HG03097 (cell line): ENCODE data around the gene CCZ1B.
"Not testable (repeated sequence)": the region's sequence is repeated elsewhere in the genome, so short reads cannot be mapped to it uniquely, and the experiment has no call there.

Experiments used
- ATAC-seq: cut with Tn5 transposase; IDR thresholded peaks from one replicate; pipeline ENCODE4 v1.9.1; 2021; ENCODE audit not compliant: unreplicated experiment, low FRiP score

The CCZ1B gene

DNA sequence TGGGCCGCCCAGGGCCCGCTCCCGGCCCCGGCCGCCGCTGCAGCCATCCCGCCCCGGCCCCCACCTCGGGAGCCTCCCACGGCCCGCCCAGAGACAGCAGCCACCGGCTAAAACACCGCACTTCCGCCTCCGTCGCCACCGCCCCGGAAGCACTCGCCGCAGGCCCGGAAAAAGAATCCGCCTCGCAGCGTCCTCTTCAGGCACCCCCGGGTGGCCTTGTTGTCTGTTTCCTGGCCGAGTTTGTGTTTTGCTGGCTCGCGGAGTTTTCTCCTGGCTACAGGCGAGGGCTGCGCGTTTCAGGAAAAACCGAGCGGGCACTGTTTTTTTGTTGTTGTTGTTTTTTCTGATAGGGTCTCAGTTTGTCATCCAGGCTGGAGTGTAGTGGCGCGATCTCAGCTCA is at the start of gene CCZ1B:
TSS of gene CCZ1B (minus strand) at position 125 of the 400 bp plus-strand sequence. CDS start at position 47, 78 bp downstream.
- peak; percentile 98 for ATAC-seq

DNA sequence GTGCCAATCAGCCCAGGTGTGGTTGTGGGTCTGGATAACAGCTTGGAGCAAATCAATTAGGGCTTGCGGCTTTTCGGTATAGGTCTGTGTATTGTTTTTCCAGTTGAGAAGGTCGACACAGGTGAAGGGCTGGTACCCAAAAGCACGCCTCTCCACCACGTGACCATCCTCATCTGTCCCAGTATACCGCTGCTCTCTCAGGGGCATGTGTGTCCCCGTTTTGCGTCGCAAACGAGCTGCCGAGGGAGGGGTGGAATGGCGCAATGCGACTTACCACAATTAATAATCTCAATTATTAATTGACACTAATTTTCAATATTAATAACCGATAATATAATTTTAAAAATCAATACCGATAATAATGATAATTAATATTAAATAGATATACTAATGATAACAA is 48.9 kb upstream of the CCZ1B start:
- not testable (repeated sequence) for ATAC-seq

GRCh38 chr7:6872246-6872945 is 46.3 kb upstream of the CCZ1B start:
- not testable (repeated sequence) for ATAC-seq

GRCh38 chr7:6871421-6872144 is 45.5 kb upstream of the CCZ1B start:
- not testable (repeated sequence) for ATAC-seq

GRCh38 chr7:6864751-6865150 is 38.7 kb upstream of the CCZ1B start:
- not testable (repeated sequence) for ATAC-seq

GRCh38 chr7:6864188-6864587 is 38.1 kb upstream of the CCZ1B start:
- not testable (repeated sequence) for ATAC-seq

DNA sequence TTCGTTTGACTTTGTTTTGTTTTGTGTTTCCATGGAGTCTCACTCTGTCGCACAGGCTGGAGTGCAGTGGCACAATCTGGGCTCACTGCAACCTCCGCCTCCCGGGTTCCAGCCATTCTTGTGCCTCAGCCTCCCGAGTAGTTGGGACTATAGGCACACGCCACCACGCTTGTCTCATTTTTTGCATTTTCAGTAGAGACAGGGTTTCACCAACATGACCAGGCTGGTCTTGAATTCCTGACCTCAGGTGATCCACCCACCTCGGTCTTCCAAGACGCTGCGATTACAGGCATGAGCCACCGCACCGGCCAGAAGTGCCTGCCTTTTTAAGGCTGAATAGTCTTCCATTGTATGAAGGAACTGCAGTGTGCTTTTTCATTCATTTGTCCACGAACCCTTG is 36.8 kb upstream of the CCZ1B start:
- ATAC-seq: not testable (repeated sequence)

- not testable (repeated sequence) for ATAC-seq
Observed at GRCh38 chr7:6857721-6858314, 31.7 kb upstream of the CCZ1B start.

DNA sequence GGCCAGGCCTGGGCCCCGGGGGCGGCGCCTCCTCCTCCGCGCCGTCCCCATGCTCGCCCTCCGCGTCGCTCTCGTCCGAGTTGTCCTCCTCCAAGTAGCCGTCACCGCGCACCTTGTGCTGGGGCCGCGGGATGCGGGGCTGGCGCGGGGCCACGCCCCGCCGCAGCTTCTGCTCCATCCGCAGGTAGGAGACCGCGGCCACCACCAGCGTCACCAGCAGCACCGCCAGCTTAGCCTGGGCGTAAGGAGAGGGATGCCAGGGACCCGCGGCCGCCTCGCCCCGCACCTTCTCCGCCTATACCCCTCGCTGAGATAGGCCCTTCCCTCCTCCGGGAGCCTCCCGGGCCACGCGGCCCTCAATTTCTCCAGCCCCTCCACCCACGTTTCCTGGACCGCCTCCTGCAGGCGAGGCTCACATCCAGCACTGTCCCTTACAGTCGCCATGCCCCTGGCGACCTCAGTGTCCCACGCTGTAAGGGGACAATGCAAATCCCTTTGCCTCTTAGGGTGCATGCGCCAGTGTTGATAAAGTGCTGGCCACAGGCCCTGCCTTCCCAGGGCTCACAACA is 29.6 kb upstream of the CCZ1B start:
- ATAC-seq: not testable (repeated sequence)

DNA sequence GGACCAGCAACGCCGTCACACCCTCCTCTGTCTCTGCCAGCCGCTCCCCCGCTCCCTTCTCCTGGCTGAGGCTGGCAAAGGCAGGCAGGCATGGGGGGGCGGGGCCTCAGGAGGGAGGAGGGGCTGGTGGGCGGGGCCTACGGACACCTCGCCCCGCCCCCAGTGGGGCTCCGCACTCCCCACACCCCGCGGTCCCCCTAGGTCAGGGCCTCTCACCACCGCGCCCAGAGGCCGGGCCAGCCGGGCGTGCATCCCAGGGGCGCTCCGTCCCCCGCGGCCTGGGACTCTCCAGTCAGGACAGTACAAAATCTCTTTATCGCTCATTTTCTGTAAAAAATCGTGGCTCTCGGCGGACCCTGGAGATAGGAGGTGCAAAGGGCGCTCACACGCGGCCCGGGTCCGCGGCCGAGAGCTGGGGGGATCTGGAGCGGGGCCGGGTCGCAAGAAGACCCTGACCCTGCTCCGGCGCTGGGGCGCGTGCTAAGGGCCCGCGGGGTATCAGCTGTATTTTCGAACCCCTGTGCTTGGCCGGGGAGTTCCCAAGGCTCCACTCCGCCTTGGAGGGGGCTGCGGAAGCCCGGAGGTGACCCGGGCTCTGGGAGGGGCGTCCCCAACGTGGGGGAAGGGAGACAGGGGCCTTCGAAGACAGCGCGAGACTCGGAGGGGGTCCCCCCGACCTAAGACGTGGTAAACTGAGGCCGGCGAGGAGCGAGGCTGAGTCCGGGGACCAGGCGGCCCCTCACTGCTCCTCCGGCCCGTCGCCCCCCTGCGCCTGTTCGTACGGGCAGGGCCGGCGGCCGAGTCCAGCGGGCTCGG is 28.9 kb upstream of the CCZ1B start:
- ATAC-seq: not testable (repeated sequence)

GRCh38 chr7:6853681-6854080 is 27.6 kb upstream of the CCZ1B start:
- ATAC-seq: not testable (repeated sequence)

DNA sequence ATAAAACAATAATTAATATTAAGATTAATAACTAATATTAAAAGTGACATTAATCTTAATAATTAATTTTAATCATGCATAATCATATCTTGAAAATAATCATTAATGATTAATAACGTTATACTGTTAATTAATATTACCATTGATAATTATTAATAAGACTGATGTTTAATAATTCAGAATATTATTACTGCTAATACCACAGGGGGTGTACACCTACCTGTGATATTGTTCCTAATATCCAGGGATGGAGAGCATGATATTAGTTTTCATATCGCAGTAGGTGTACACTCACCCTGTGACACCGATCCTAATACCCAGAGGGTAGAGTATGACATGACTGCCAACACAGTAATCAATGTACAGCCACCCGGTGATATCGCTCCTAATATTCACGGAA is 23.1 kb upstream of the CCZ1B start:
- not testable (repeated sequence) for ATAC-seq

- ATAC-seq: not testable (repeated sequence)
Observed at GRCh38 chr7:6847751-6848150, 21.7 kb upstream of the CCZ1B start.

DNA sequence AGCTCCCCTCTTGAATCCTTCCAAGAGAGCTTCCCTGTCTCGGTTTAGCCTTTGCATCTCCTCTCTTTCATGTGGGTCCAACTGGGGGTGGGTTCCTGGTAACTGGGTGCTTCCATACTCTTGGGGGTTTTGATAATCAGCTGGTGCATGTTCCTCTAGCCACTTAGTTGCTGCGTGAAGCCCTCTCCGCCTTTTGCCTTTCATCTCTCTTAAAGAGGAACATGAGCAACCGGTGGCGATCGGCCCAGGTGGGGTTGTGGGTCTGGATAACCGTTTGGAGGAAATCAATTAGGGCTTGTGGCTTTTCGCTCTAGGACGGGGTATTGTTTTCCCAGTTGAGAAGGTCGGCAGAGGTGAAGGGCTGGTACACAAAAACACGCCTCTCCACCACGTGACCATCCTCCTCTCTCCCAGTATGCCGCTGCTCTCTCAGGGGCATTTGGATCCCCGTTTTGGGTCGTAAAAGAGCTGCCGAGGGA is 19.9 kb upstream of the CCZ1B start:
- ATAC-seq: not testable (repeated sequence)

DNA sequence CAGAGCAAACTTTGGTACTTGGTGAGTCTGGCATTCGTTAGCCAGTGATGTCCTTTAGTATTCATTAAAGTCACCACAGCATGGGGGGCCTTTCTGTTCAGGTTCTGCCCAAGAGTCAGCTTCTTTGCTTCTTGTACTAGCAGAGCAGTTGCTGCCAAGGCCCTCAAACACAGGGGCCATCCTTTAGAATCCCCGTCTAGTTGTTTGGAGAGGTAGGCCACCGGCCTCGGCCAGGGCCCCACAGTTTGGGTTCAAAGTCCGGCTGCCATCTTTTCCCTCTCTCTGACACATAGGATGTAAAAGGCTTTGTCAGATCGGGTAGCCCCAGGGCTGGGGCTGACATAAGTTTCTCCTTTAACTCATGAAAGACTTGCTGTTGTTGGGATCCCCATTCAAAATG is 17.6 kb upstream of the CCZ1B start:
- ATAC-seq: not testable (repeated sequence)

DNA sequence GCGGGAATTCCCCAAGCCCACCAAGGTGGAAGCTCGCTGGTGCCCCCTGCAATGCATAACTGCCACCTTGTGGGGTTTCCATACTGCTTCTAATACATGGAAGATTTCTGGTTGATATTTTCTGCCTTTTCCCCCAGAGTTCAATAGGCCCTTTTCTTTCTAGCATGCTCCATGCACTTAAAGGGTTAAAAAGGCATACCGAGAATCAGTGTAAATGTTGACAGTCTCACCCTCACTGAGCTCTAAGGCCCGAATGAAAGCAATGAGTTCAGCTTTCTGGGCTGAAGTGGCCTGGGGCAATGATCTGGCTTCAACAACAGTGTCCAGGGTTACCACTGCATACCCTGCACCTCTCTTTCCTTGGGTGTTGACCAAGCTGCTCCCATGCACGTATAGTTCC is 17.0 kb upstream of the CCZ1B start:
- ATAC-seq: not testable (repeated sequence)

DNA sequence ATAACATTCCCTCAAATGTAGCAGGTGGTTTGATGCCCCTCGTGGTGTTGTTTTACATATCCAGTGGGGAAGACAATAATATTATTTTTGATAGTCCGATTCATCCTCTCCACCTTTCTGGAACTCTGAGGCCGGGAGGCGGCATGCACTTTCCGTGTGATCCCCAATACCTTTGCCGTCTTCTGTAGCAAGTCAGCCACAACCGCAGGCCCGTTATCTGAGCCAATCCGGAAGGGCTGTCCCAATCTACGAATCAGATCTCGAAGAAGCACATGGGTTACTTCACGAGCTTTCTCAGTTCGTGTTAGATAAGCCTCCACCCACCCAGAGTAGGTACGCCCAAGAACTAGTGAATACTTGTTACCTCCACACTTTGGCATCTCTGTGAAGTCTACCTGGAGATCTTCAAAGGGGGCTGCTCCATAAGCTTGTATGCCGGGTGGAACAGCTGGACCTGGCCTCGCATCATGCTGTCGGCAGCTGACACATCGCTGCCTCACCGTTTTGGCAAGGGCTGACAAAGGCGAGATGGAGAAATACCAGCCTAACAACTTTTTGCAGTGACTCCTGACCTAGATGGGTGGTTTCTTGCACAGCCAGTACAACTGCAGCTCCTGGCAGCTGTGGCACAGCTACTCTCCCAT is 16.3 kb upstream of the CCZ1B start:
- not testable (repeated sequence) for ATAC-seq

- ATAC-seq: not testable (repeated sequence)
Observed at GRCh38 chr7:6837081-6837480, 11.0 kb upstream of the CCZ1B start.

DNA sequence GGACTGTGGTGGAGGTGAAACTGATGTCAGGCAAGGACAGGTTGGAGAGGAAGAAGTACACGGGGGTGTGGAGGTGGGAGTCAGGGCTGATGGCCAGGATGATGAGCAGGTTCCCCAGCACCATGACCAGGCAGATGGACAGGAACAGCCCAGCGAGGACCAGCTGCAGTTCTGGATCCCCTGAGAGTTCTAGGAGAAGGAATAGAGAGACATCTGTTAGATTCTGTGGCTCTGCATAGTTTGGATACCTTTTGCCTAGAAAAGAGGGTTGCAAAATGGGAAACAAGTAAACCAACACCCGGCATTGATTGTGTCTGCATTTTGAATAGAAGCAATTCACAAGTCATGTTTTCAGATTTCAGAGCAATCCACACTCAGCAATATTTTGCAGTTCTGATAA is 9.4 kb upstream of the CCZ1B start:
- not testable (repeated sequence) for ATAC-seq

DNA sequence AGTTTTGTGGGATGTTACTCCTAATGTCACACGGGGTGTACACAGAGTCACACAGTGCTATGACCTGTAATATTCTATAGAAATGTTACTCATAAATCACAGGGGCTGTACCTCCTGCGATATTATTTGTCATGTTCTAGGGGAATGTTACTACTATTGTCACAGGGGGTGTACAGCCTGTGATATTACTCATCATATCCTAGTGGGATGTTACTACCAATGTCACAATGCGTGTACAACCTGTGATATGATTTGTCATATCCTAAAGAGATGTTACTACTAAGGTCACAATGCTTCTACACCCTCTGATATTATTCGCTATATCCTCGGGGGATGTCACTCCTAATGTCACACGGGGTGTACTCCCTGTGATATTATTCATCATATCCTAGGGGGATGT is 7.6 kb upstream of the CCZ1B start:
- no peak for ATAC-seq
